PC-9 (cell line): Measurements from ENCODE around the gene JAK3.

Experiments used
- EZH2 ChIP-seq: fragments of 200-600 bp; sonication (generic); IDR thresholded peaks from 2 replicates; pipeline ENCODE4 v1.8.0; 2017; ENCODE audit warnings: antibody characterized with exemption, low read depth
- TF ChIP-seq, protein P1 (sequence below): fragments of 200-600 bp; sonication (generic); conservative IDR thresholded peaks from 2 replicates; pipeline ENCODE4 v1.6.1; 2017; ENCODE audit warnings: mixed run types, antibody characterized with exemption, mild to moderate bottlenecking, moderate library complexity

GRCh38 chr19:17888260-17888659 lies 40.5 kb upstream of the JAK3 start:
- TF ChIP-seq, protein P1, sequence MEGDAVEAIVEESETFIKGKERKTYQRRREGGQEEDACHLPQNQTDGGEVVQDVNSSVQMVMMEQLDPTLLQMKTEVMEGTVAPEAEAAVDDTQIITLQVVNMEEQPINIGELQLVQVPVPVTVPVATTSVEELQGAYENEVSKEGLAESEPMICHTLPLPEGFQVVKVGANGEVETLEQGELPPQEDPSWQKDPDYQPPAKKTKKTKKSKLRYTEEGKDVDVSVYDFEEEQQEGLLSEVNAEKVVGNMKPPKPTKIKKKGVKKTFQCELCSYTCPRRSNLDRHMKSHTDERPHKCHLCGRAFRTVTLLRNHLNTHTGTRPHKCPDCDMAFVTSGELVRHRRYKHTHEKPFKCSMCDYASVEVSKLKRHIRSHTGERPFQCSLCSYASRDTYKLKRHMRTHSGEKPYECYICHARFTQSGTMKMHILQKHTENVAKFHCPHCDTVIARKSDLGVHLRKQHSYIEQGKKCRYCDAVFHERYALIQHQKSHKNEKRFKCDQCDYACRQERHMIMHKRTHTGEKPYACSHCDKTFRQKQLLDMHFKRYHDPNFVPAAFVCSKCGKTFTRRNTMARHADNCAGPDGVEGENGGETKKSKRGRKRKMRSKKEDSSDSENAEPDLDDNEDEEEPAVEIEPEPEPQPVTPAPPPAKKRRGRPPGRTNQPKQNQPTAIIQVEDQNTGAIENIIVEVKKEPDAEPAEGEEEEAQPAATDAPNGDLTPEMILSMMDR: no peak
- TF ChIP-seq EZH2: no peak
